ENCODE measurements around the gene NCKIPSD. TPM values are rescaled to one million over a fixed set of nuclear protein-coding genes. Genes with fewer than 3 reads are reported as not detected.

The NCKIPSD gene
- total RNA-seq, 1 donor from 2014 or later = 9.7 TPM

DNA sequence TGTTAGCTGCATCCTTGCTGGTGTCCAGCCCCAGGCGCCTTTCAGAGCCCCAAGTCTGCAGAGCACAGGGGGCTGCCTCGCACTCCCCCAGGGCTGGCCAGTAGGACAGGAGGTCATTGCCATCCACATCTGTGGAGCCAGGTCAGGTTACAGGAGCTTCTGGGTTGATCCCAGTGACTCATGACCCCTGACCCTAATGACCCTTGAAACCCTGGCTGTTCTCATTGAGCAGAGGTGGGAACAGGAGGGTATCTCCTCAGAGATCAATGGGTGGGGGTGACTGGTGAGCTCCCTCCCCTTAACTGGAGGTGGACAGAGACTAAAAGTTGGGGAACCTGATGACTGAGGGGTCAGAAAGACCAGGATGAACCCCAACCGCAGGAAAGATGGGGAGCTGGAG is 44.3 kb downstream of the NCKIPSD start:
- TF ChIP-seq, protein P1, sequence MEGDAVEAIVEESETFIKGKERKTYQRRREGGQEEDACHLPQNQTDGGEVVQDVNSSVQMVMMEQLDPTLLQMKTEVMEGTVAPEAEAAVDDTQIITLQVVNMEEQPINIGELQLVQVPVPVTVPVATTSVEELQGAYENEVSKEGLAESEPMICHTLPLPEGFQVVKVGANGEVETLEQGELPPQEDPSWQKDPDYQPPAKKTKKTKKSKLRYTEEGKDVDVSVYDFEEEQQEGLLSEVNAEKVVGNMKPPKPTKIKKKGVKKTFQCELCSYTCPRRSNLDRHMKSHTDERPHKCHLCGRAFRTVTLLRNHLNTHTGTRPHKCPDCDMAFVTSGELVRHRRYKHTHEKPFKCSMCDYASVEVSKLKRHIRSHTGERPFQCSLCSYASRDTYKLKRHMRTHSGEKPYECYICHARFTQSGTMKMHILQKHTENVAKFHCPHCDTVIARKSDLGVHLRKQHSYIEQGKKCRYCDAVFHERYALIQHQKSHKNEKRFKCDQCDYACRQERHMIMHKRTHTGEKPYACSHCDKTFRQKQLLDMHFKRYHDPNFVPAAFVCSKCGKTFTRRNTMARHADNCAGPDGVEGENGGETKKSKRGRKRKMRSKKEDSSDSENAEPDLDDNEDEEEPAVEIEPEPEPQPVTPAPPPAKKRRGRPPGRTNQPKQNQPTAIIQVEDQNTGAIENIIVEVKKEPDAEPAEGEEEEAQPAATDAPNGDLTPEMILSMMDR (IDR thresholded peaks at IDR 0.05) = no peak
- no peaks in the 10 kb centered on the region for H3K27me3 Mint-ChIP-seq
- H3K9me3 Mint-ChIP-seq = no peaks in the 10 kb centered on the region
- H3K36me3 Mint-ChIP-seq (ENCODE audit: low read depth) = no peaks in the 10 kb centered on the region
- H3K4me3 Mint-ChIP-seq = no peak overlapping the region
- H3K27ac Mint-ChIP-seq = no peak overlapping the region
- ChIA-PET CTCF (no interaction called here), POLR2A (no interaction called here)
- no peak for ATAC-seq (ENCODE audit: low read depth)
- intact Hi-C loops (cut with micrococcal nuclease) = no loop called here
- H3K4me1 Mint-ChIP-seq = no peaks in the 10 kb centered on the region
- no peak for DNase-seq

DNA sequence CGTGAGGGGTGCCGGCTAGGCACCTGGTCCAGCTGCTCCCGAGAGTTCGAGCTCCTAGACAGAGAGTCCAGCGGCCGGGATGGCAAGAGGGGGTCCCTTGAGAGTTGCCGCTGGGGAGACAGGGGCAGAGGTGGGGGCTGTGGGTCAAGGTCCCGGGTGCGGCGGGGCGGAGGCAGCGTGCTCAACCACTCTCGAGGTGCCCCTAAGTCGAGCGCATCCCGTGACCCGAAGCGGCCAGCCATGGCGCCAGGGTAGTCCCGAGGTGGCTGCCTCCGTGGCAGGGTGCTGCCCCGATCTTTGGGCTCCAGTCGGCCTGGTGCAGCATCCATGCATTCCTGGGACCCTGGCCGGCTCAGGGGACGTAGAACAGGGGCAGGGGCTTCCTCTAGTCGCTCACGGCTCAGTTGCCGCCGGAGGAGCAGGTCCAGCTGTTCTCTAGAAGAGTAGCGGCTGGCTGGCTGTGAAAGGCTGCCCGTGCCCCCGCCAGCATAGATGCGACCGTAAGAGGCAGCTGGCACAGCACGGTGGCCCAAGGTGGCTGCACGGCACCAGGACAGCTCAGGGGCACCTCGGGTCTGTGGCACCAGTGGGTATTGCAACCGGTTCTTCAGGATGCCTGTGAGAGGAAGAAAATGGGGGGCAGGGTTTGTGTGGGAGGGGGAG is 45.6 kb downstream of the NCKIPSD start:
- Mint-ChIP-seq H3K9me3 (no peaks in the 10 kb centered on the region), H3K36me3 (ENCODE audit: low read depth) (no peaks in the 10 kb centered on the region), H3K4me3 (no peak overlapping the region), H3K27ac (no peak overlapping the region), H3K4me1 (peaks cover 8% of the 10 kb centered on the region), H3K27me3 (no peaks in the 10 kb centered on the region)
- ATAC-seq (ENCODE audit: low read depth) (no peak), DNase-seq (no peak)
- POLR2A ChIA-PET = no interaction called here
- intact Hi-C loops (cut with micrococcal nuclease) = loop anchor here (5.0 kb wide), 1 partner anchor 452 kb away; the partner anchor contains the start of gene QRICH1
- CTCF ChIA-PET = no interaction called here
- TF ChIP-seq, protein P1 (IDR thresholded peaks at IDR 0.05) = no peak

DNA sequence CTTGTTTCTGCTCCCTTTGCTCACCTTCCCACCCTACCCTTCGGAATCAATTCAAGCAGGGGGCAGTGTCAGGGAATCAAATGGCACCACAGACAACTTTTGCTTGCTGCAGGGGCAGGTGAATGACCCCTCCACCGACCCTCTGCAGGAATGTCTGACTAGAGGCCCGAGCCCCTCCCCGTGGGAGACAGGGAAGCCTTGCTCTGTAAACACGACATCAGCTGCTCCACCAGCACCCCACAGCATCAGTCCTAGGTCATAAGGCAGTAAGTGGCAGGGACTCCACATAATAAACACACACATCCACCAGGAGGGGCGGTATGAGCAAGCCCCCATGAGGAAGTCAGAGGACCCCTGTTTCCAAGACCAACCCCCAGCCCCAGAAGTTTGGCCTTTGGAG is 48.4 kb downstream of the NCKIPSD start:
- DNase-seq = no peak
- intact Hi-C loops (cut with micrococcal nuclease) = loop anchor here (5.0 kb wide), 1 partner anchor 455 kb away; the partner anchor contains the start of gene QRICH1
- H3K9me3 Mint-ChIP-seq = no peaks in the 10 kb centered on the region
- ChIA-PET CTCF (no interaction called here), POLR2A (no interaction called here)
- no peak for ATAC-seq (ENCODE audit: low read depth)
- peaks cover 2% of the 10 kb centered on the region for H3K36me3 Mint-ChIP-seq (ENCODE audit: low read depth)
- no peak overlapping the region for H3K4me3 Mint-ChIP-seq
- no peak overlapping the region for H3K27ac Mint-ChIP-seq
- TF ChIP-seq, protein P1 (IDR thresholded peaks at IDR 0.05) = no peak
- peaks cover 15% of the 10 kb centered on the region for H3K4me1 Mint-ChIP-seq
- H3K27me3 Mint-ChIP-seq = no peaks in the 10 kb centered on the region

DNA sequence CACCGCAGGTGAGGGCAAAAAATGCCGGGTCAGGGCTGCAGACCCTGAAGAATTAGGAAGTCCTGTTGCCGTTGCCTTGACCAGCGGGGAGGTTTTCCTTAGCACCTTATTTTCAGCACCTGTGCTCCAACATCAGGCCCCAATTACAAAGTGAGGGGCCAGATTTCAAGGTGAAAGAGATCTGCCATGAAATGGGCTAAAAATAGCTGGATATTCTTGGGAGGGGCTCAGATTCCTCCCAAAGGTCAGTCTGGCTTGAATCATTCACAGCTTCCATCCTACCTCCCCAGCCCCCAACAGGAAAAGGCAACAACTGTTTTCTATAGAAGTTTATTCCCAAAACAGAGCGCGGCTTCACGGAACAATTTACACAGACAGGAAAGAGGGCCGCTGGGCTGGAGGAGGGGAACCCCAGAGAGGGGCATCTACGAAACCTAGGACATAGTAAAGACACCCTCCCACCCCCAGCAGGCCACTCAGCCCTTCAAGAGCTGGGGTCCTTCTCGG is 49.5 kb downstream of the NCKIPSD start:
- no peaks in the 10 kb centered on the region for H3K27me3 Mint-ChIP-seq
- peaks cover 15% of the 10 kb centered on the region for H3K4me1 Mint-ChIP-seq
- intact Hi-C loops (cut with micrococcal nuclease) = loop anchor here (5.0 kb wide), 1 partner anchor 456 kb away; the partner anchor contains the start of gene QRICH1
- ChIA-PET CTCF (interaction anchor here (0.7 to 1.9 kb wide), 2 partner anchors 27 to 235 kb away, joined by 3 to 7 read pairs; partner anchors contain the start of gene CELSR3), POLR2A (interaction anchor here (0.5 to 2.2 kb wide), 6 partner anchors 21 to 1341 kb away, joined by 3 to 12 read pairs (median 4); partner anchors contain the start of gene UQCRC1)
- no peak overlapping the region for H3K27ac Mint-ChIP-seq
- peaks cover 2% of the 10 kb centered on the region for H3K36me3 Mint-ChIP-seq (ENCODE audit: low read depth)
- DNase-seq (no peak), ATAC-seq (ENCODE audit: low read depth) (no peak)
- peak overlapping the region; percentile 89 for H3K4me3 Mint-ChIP-seq
- no peaks in the 10 kb centered on the region for H3K9me3 Mint-ChIP-seq
- TF ChIP-seq, protein P1 (IDR thresholded peaks at IDR 0.05) = no peak

All from activated B cell treated with CpG ODN at 0.5 μM for 24 hours (primary cell).